Kidney glomerular epithelial cell (primary cell): ENCODE measurements around the gene TFIP11.
"Not testable (repeated sequence)": the region's sequence is repeated elsewhere in the genome, so short reads cannot be mapped to it uniquely, and the experiment has no call there.

ENCODE experiments used
- DNase-seq: peaks from one replicate; lab custom pipeline; 2025; lab: John Stamatoyannopoulos, UW

Gene TFIP11

GRCh38 chr22:26541167-26541819 lies 29.0 kb upstream of the TFIP11 start:
- no peak for DNase-seq

- no peak for DNase-seq
Observed at GRCh38 chr22:26540119-26540518, 27.8 kb upstream of the TFIP11 start.

- no peak for DNase-seq
Observed at GRCh38 chr22:26536762-26537134, 24.5 kb upstream of the TFIP11 start.

- DNase-seq, result no peak
Observed at GRCh38 chr22:26536056-26536761, 23.9 kb upstream of the TFIP11 start.

- no peak for DNase-seq
Observed at GRCh38 chr22:26535603-26535908, 23.3 kb upstream of the TFIP11 start.

- DNase-seq, result no peak
Observed at GRCh38 chr22:26534874-26535602, 22.8 kb upstream of the TFIP11 start.

GRCh38 chr22:26534171-26534855 lies 22.0 kb upstream of the TFIP11 start:
- no peak for DNase-seq

- no peak for DNase-seq
Observed at GRCh38 chr22:26529345-26529744, 17.1 kb upstream of the TFIP11 start.

GRCh38 chr22:26528518-26528917 lies 16.2 kb upstream of the TFIP11 start:
- not testable (repeated sequence) for DNase-seq

GRCh38 chr22:26527574-26528465 lies 15.5 kb upstream of the TFIP11 start:
- no peak for DNase-seq

GRCh38 chr22:26527167-26527566 lies 14.9 kb upstream of the TFIP11 start:
- no peak for DNase-seq

GRCh38 chr22:26525946-26526564 lies 13.8 kb upstream of the TFIP11 start:
- no peak for DNase-seq

- DNase-seq, result no peak
Observed at GRCh38 chr22:26524870-26525269, 12.6 kb upstream of the TFIP11 start.

GRCh38 chr22:26522592-26522991 lies 10.3 kb upstream of the TFIP11 start:
- no peak for DNase-seq

GRCh38 chr22:26522012-26522411 lies 9.7 kb upstream of the TFIP11 start:
- DNase-seq, result no peak

- no peak for DNase-seq
Observed at GRCh38 chr22:26517429-26517828, 5.2 kb upstream of the TFIP11 start.

- no peak for DNase-seq
Observed at GRCh38 chr22:26516503-26516902, 4.2 kb upstream of the TFIP11 start.

- no peak for DNase-seq
Observed at GRCh38 chr22:26515931-26516330, 3.7 kb upstream of the TFIP11 start.

- no peak for DNase-seq
Observed at GRCh38 chr22:26514419-26515161, 2.3 kb upstream of the TFIP11 start.

- no peak for DNase-seq
Observed at GRCh38 chr22:26513838-26514237, 1.6 kb upstream of the TFIP11 start.

- no peak for DNase-seq
Observed at GRCh38 chr22:26508148-26508547, 4.1 kb downstream of the TFIP11 start.
